ENCODE data around the gene TOX3.

Gene TOX3

GRCh38 chr16:52563767-52564611 lies 17.0 kb upstream of the TOX3 start:
- DNase-seq, result no peak

GRCh38 chr16:52562770-52563169 lies 15.8 kb upstream of the TOX3 start:
- no peak for DNase-seq

- DNase-seq, result no peak
Observed at GRCh38 chr16:52561910-52562741, 15.2 kb upstream of the TOX3 start.

GRCh38 chr16:52558448-52558847 lies 11.5 kb upstream of the TOX3 start:
- no peak for DNase-seq

- no peak for DNase-seq
Observed at GRCh38 chr16:52557236-52557635, 10.3 kb upstream of the TOX3 start.

- no peak for DNase-seq
Observed at GRCh38 chr16:52556083-52556482, 9.1 kb upstream of the TOX3 start.

GRCh38 chr16:52555572-52555971 lies 8.6 kb upstream of the TOX3 start:
- no peak for DNase-seq

- DNase-seq, result no peak
Observed at GRCh38 chr16:52554334-52554733, 7.4 kb upstream of the TOX3 start.

GRCh38 chr16:52553322-52553721 lies 6.4 kb upstream of the TOX3 start:
- DNase-seq, result no peak

GRCh38 chr16:52552643-52553042 lies 5.7 kb upstream of the TOX3 start:
- no peak for DNase-seq

GRCh38 chr16:52549011-52549692 lies 2.2 kb upstream of the TOX3 start:
- no peak for DNase-seq

GRCh38 chr16:52548261-52549010 lies 1.5 kb upstream of the TOX3 start:
- DNase-seq, result no peak

GRCh38 chr16:52547834-52548215 lies 882 bp upstream of the TOX3 start:
- no peak for DNase-seq

GRCh38 chr16:52546291-52547003 lies 496 bp downstream of the TOX3 start:
- DNase-seq, result no peak

- no peak for DNase-seq
Observed at GRCh38 chr16:52545898-52546266, 1.1 kb downstream of the TOX3 start.

GRCh38 chr16:52545222-52545897 lies 1.6 kb downstream of the TOX3 start:
- DNase-seq, result no peak

- DNase-seq, result no peak
Observed at GRCh38 chr16:52544703-52545102, 2.2 kb downstream of the TOX3 start.

GRCh38 chr16:52543654-52544053 lies 3.3 kb downstream of the TOX3 start:
- DNase-seq, result no peak

GRCh38 chr16:52540910-52541309 lies 6.0 kb downstream of the TOX3 start:
- DNase-seq, result no peak

- no peak for DNase-seq
Observed at GRCh38 chr16:52539191-52539590, 7.8 kb downstream of the TOX3 start.

- DNase-seq, result no peak
Observed at GRCh38 chr16:52538511-52538910, 8.4 kb downstream of the TOX3 start.

- DNase-seq, result no peak
Observed at GRCh38 chr16:52537516-52537915, 9.4 kb downstream of the TOX3 start.
